H1 (cell line): ENCODE data around the gene CACNA2D1. TPM values are rescaled to one million over a fixed set of nuclear protein-coding genes. Genes with fewer than 3 reads are reported as not detected.
A peak's percentile ranks its signal among the peaks of the same experiment; 100 is the strongest.

Source experiments
- CTCF ChIA-PET: fragments of 300-600 bp; sonication (Branson Sonifier 250); formaldehyde crosslinking; loops from one replicate; lab custom pipeline; 2021; ENCODE audit not compliant: partially characterized antibody; lab: Charles Lee
- POLR2A ChIA-PET: fragments of 300-600 bp; sonication (Branson Sonifier 250); formaldehyde crosslinking; loops from one replicate; lab custom pipeline; 2021; ENCODE audit warnings: inconsistent platforms; ENCODE audit not compliant: partially characterized antibody; lab: Charles Lee
- DNase-seq, 2 experiments: peaks; one replicate each; pipeline versions ENCODE4 v3.0.0 to v3.0.0-alpha.2; 2010 to 2022; ENCODE audit warnings: low spot score in 2 of 2, low read depth in 1 of 2, mixed read lengths in 1 of 2
- FAIRE-seq: peaks from 2 replicates; lab custom pipeline; 2011; peaks lifted over from hg19 to GRCh38; lab: Jason Lieb, UNC
- H2AFZ ChIP-seq: 2 replicates; pipeline ENCODE4 v1.8.1; 2012; ENCODE audit warnings: low read length, inconsistent platforms
- H2AK5ac ChIP-seq: 2 replicates; pipeline ENCODE4 v1.6.1; 2013; ENCODE audit warnings: low read depth, low read length
- H2BK120ac ChIP-seq: replicated peaks from 2 replicates; pipeline ENCODE3; 2013; ENCODE audit warnings: low read depth, low read length, inconsistent platforms
- H2BK12ac ChIP-seq: 2 replicates; pipeline ENCODE4 v1.6.1; 2013; ENCODE audit warnings: low read depth, low read length
- H2BK15ac ChIP-seq: 2 replicates; pipeline ENCODE4 v1.6.1; 2013; ENCODE audit warnings: low read length
- H2BK20ac ChIP-seq: 2 replicates; pipeline ENCODE4 v1.6.1; 2013; ENCODE audit warnings: low read length
- H2BK5ac ChIP-seq: 2 replicates; pipeline ENCODE4 v1.6.1; 2013; ENCODE audit warnings: low read depth, low read length
- H3K14ac ChIP-seq: 2 replicates; pipeline ENCODE4 v1.6.1; 2013; ENCODE audit warnings: inconsistent platforms; ENCODE audit not compliant: insufficient read length
- H3K18ac ChIP-seq: 2 replicates; pipeline ENCODE4 v1.6.1; 2013; ENCODE audit warnings: low read length; ENCODE audit errors: extremely low read depth
- H3K23ac ChIP-seq: 2 replicates; pipeline ENCODE4 v1.6.1; 2013; ENCODE audit warnings: inconsistent platforms; ENCODE audit not compliant: insufficient read length
- H3K23me2 ChIP-seq: 2 replicates; pipeline ENCODE4 v1.6.1; 2013; ENCODE audit warnings: low read depth, low read length
- H3K27ac ChIP-seq: 2 replicates; pipeline ENCODE4 v1.6.1; 2011; ENCODE audit warnings: low read depth, low read length, inconsistent platforms
- H3K27me3 ChIP-seq, 4 experiments: replicated peaks in 1 of 4; 1 replicate in 1 of 4; 2 replicates in 3 of 4; pipeline versions ENCODE4 v1.6.1 to v1.8.1; 2011 to 2013; ENCODE audit warnings: low read length in 3 of 4, mild to moderate bottlenecking in 3 of 4, inconsistent platforms in 2 of 4, mixed read lengths in 2 of 4, moderate library complexity in 1 of 4; ENCODE audit not compliant: control insufficient read depth in 3 of 4, insufficient read depth in 3 of 4; ENCODE audit errors: extremely low read depth in 1 of 4
- H3K36me3 ChIP-seq, 4 experiments: 2 replicates each; pipeline versions ENCODE4 v1.6.1 to v1.8.1; 2011 to 2013; ENCODE audit warnings: mild to moderate bottlenecking in 4 of 4, low read length in 3 of 4, moderate library complexity in 2 of 4, control low read depth in 1 of 4, inconsistent platforms in 1 of 4; ENCODE audit not compliant: insufficient read depth in 4 of 4, control insufficient read depth in 2 of 4
- H3K4ac ChIP-seq: replicated peaks from 2 replicates; pipeline ENCODE3; 2013; ENCODE audit warnings: low read length, low read depth, mixed read lengths, inconsistent platforms; ENCODE audit not compliant: insufficient read length
- H3K4me1 ChIP-seq, 4 experiments: replicated peaks in 1 of 4; 1 replicate in 1 of 4; 2 replicates in 3 of 4; pipeline versions ENCODE4 v1.6.1 to v1.8.1; 2011 to 2013; ENCODE audit warnings: low read length in 3 of 4, inconsistent platforms in 2 of 4, mixed read lengths in 1 of 4; ENCODE audit not compliant: insufficient read depth in 4 of 4, control insufficient read depth in 3 of 4
- H3K4me2 ChIP-seq, 2 experiments: 2 replicates each; pipeline versions ENCODE4 v1.6.1 to v1.8.1; 2011 to 2013; ENCODE audit warnings: low read depth in 2 of 2, low read length in 2 of 2, control low read depth in 1 of 2, inconsistent platforms in 1 of 2, mild to moderate bottlenecking in 1 of 2; ENCODE audit not compliant: insufficient read depth in 1 of 2
- H3K4me3 ChIP-seq, 4 experiments: fragments of 200-600, 300-600 bp in 1 of 4; sonication (generic), shearing (Covaris generic), sonication (Bioruptor Twin) in 1 of 4; 2 replicates each; pipeline versions ENCODE4 v1.5.1 to v1.8.1; 2011 to 2016; ENCODE audit warnings: low read length in 4 of 4, low read depth in 3 of 4, control low read depth in 2 of 4, inconsistent platforms in 2 of 4, mild to moderate bottlenecking in 2 of 4, mixed read lengths in 1 of 4, moderate library complexity in 1 of 4; ENCODE audit not compliant: insufficient read depth in 2 of 4; ENCODE audit errors: extremely low read depth in 1 of 4
- H3K56ac ChIP-seq: replicated peaks from 2 replicates; pipeline ENCODE3; 2013; ENCODE audit warnings: low read depth, mild to moderate bottlenecking, mixed read lengths, low read length, inconsistent platforms; ENCODE audit not compliant: insufficient read length
- H3K79me1 ChIP-seq: 2 replicates; pipeline ENCODE4 v1.6.1; 2013; ENCODE audit warnings: low read depth, low read length, control low read depth
- H3K79me2 ChIP-seq, 2 experiments: 2 replicates each; pipeline versions ENCODE4 v1.6.1 to v1.8.1; 2012 to 2013; ENCODE audit warnings: low read length in 2 of 2, mild to moderate bottlenecking in 2 of 2, inconsistent platforms in 1 of 2; ENCODE audit not compliant: insufficient read depth in 2 of 2, control insufficient read depth in 1 of 2
- H3K9ac ChIP-seq, 4 experiments: replicated peaks in 1 of 4; 1 replicate in 1 of 4; 2 replicates in 3 of 4; pipeline versions ENCODE4 v1.6.1 to v1.8.1; 2011 to 2013; ENCODE audit warnings: low read depth in 3 of 4, low read length in 3 of 4, control low read depth in 2 of 4, mild to moderate bottlenecking in 2 of 4, moderate library complexity in 2 of 4, inconsistent platforms in 1 of 4; ENCODE audit errors: extremely low read depth in 1 of 4
- H3K9me3 ChIP-seq, 2 experiments: 2 replicates each; pipeline versions ENCODE4 v1.6.1 to v1.8.1; 2012 to 2013; ENCODE audit warnings: mild to moderate bottlenecking in 2 of 2, moderate library complexity in 2 of 2, control low read depth in 1 of 2, inconsistent platforms in 1 of 2, low read depth in 1 of 2, low read length in 1 of 2, mixed read lengths in 1 of 2; ENCODE audit not compliant: insufficient read depth in 2 of 2
- H4K20me1 ChIP-seq, 2 experiments: replicated peaks in 1 of 2; 2 replicates each; pipeline versions ENCODE3 to v1.8.1; 2011 to 2013; ENCODE audit warnings: inconsistent platforms in 2 of 2, low read length in 2 of 2, mild to moderate bottlenecking in 1 of 2; ENCODE audit not compliant: insufficient read depth in 2 of 2, control insufficient read depth in 1 of 2
- H4K5ac ChIP-seq: 2 replicates; pipeline ENCODE4 v1.6.1; 2013; ENCODE audit warnings: low read length, low read depth, mixed read lengths, inconsistent platforms; ENCODE audit not compliant: insufficient read length
- H4K8ac ChIP-seq: 2 replicates; pipeline ENCODE4 v1.8.0; 2013; ENCODE audit warnings: mild to moderate bottlenecking, moderate library complexity, low read length, inconsistent platforms; ENCODE audit not compliant: insufficient read depth; ENCODE audit errors: extremely low read depth
- H4K91ac ChIP-seq: replicated peaks from 2 replicates; pipeline ENCODE3; 2013; ENCODE audit warnings: low read length, mixed read lengths, inconsistent platforms; ENCODE audit not compliant: insufficient read length
- RAD21 ChIP-seq, 2 experiments: IDR thresholded peaks in 1 of 2; conservative IDR thresholded peaks in 1 of 2; 2 replicates each; pipeline ENCODE4 v1.6.1; 2011; ENCODE audit warnings: low read depth in 2 of 2, low read length in 2 of 2, improper control_type of control experiment in 1 of 2, inconsistent platforms in 1 of 2, mild to moderate bottlenecking in 1 of 2, moderate library complexity in 1 of 2
- SP4 ChIP-seq: IDR thresholded peaks from 2 replicates; pipeline ENCODE4 v1.6.1; 2012; ENCODE audit warnings: low read length, inconsistent platforms
- WGBS, 2 experiments: shearing (Covaris generic) in 1 of 2; methylation state at CpG; one replicate each; pipeline versions ENCODE4 v1.1.6 to v1.1.7; 2013 to 2015; ENCODE audit warnings: low lambda C conversion rate in 2 of 2, mixed read lengths in 2 of 2, inconsistent platforms in 1 of 2, low coverage in 1 of 2, missing lambda C conversion rate in 1 of 2; ENCODE audit not compliant: insufficient replicate concordance in 2 of 2, insufficient coverage in 1 of 2, insufficient read length in 1 of 2; ENCODE audit errors: extremely low coverage in 1 of 2, missing lambda C conversion rate in 1 of 2; 5-methylcytosine and 5-hydroxymethylcytosine counted together
- polyA plus RNA-seq, 7 experiments: library from polyadenylated mRNA; depleted of rRNA in 3 of 7; stranded (reverse) in 5 of 7; unstranded in 2 of 7; fragments of >200 nt in 5 of 7; fragments of 200-250 nt in 2 of 7; gene quantifications; 1 replicate in 5 of 7; 2 replicates in 1 of 7; 4 replicates in 1 of 7; pipeline versions ENCODE4 v1.2.1 to v1.2.3, GENCODE V29; 2011 to 2013; ENCODE audit warnings: missing spikeins in 2 of 7, mixed read lengths in 2 of 7
- total RNA-seq: library from RNA; stranded (reverse); fragmentation: NEBNext Ultra II Directional; extraction: Animal tissue kit (Norgen Biotek cat#: 25700); gene quantifications from 2 replicates; pipeline ENCODE4 v1.2.1, GENCODE V29; 2021
- TF ChIP-seq, protein P1 (sequence below), 3 experiments: IDR thresholded peaks; 1 replicate in 2 of 3; 2 replicates in 1 of 3; pipeline versions ENCODE4 v1.5.1 to v1.6.1; 2011; ENCODE audit warnings: low read length in 3 of 3, mild to moderate bottlenecking in 3 of 3, inconsistent platforms in 2 of 3, low read depth in 1 of 3, moderate library complexity in 1 of 3; ENCODE audit not compliant: insufficient read depth in 1 of 3; ENCODE audit errors: control extremely low read depth in 1 of 3

CACNA2D1 gene
- total and polyA plus RNA-seq, 2 of the 8 experiments (the other 6 are each of a cell fraction or from before 2014, with no cell fraction given), result 4.3 to 27.3 TPM

DNA sequence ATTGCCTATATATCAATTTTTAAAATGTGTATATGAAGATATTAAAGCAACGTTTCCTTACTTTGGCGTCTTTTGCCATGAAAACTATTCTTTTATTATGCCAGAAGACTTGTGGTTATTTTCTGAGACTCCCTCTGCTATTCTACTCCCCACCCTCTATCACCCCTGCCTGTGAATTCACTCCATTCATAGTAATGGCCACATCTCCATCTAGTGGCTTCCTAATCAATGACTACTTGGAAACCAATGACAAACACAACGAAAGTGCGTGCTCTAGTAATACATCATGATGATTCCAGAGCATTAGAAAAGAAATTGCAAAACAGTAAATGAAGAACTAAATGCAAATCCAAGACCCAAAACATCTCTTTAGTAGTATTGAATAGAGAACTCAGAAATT is 487.1 kb downstream of the CACNA2D1 start:
- FAIRE-seq (peak; percentile 28), DNase-seq (no peak)
- Histone ChIP-seq H3K27me3 (no peaks in the 10 kb centered on the region), H4K20me1 (no peaks in the 10 kb centered on the region), H3K27ac (no peak overlapping the region), H4K91ac (no peak overlapping the region), H2AFZ (no peak overlapping the region), H4K5ac (no peak overlapping the region), H3K23me2 (no peaks in the 10 kb centered on the region), H3K18ac (no peak overlapping the region), H3K4ac (no peak overlapping the region), H2BK5ac (no peak overlapping the region), H2BK15ac (no peak overlapping the region), H3K4me1 (no peaks in the 10 kb centered on the region), H2BK20ac (no peak overlapping the region), H4K8ac (no peak overlapping the region), H3K56ac (no peak overlapping the region), H3K9ac (no peak overlapping the region), H3K4me2 (no peak overlapping the region), H3K4me3 (no peak overlapping the region), H2BK12ac (no peak overlapping the region), H3K79me1 (no peaks in the 10 kb centered on the region), H3K23ac (no peak overlapping the region), H3K36me3 (peaks cover 0 to 5% (median 0%) of the 10 kb centered on the region in 4 experiments; a peak in 3 of 8 replicates), H3K9me3 (no peaks in the 10 kb centered on the region), H3K79me2 (no peaks in the 10 kb centered on the region), H2AK5ac (no peak overlapping the region), H2BK120ac (no peak overlapping the region), H3K14ac (no peak overlapping the region)
- ChIA-PET CTCF (interaction anchor here (0.8 to 2.7 kb wide), 14 partner anchors 9 to 1338 kb away, joined by 3 to 16 read pairs (median 4); partner anchors contain the start of gene HGF), POLR2A (no interaction called here)
- peak; percentile 92 to 94 for TF ChIP-seq RAD21 (IDR thresholded peaks at IDR 0.05 in 1 of 2, conservative IDR thresholded peaks at IDR 0.05 in 1 of 2; ENCODE audit: low read depth in 2 of 2, low read length in 2 of 2)
- TF ChIP-seq, protein P1, sequence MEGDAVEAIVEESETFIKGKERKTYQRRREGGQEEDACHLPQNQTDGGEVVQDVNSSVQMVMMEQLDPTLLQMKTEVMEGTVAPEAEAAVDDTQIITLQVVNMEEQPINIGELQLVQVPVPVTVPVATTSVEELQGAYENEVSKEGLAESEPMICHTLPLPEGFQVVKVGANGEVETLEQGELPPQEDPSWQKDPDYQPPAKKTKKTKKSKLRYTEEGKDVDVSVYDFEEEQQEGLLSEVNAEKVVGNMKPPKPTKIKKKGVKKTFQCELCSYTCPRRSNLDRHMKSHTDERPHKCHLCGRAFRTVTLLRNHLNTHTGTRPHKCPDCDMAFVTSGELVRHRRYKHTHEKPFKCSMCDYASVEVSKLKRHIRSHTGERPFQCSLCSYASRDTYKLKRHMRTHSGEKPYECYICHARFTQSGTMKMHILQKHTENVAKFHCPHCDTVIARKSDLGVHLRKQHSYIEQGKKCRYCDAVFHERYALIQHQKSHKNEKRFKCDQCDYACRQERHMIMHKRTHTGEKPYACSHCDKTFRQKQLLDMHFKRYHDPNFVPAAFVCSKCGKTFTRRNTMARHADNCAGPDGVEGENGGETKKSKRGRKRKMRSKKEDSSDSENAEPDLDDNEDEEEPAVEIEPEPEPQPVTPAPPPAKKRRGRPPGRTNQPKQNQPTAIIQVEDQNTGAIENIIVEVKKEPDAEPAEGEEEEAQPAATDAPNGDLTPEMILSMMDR (IDR thresholded peaks at IDR 0.05; ENCODE audit: control extremely low read depth in 1 of 3, insufficient read depth in 1 of 3, low read depth in 1 of 3, low read length in 3 of 3), result peak in 2 of 3 experiments; percentile 68 to 71; a peak in 3 of 4 replicates
- no peak for TF ChIP-seq SP4
- 54% methylated on average over 4 of the region's 4 CpGs; no CpG with 5 or more reads in 1 of the 2 experiments for WGBS, 2 experiments
